Brain microvascular endothelial cell (primary cell): Measurements from ENCODE around the gene ELMOD2.
A peak's percentile ranks its signal among the peaks of the same experiment; 100 is the strongest.

Experiments used
- DNase-seq: peaks from one replicate; pipeline ENCODE4 v3.0.0-alpha.2; 2020
- H3K27ac ChIP-seq: fragments of 250-450 bp; sonication (Bioruptor Pico); 2 replicates; pipeline ENCODE4 v1.5.1; 2020; ENCODE audit warnings: mild to moderate bottlenecking, moderate library complexity
- H3K27me3 ChIP-seq: fragments of 250-450 bp; sonication (Bioruptor Pico); replicated peaks from 2 replicates; pipeline ENCODE4 v1.5.1; 2020; ENCODE audit warnings: mild to moderate bottlenecking
- H3K36me3 ChIP-seq: fragments of 250-450 bp; sonication (Bioruptor Pico); replicated peaks from 2 replicates; pipeline ENCODE4 v1.5.1; 2020; ENCODE audit warnings: mild to moderate bottlenecking
- H3K4me3 ChIP-seq: 2 replicates; pipeline ENCODE4 v1.5.1; 2011; ENCODE audit warnings: low read depth, mild to moderate bottlenecking, control low read depth, low read length, moderate library complexity
- in situ Hi-C: cut with HindIII; loops from 2 replicates; pipeline ENCODE4 v1.10.0; 2017; ENCODE audit warnings: low sequenced_read_pairs, low pct_ligation_motif_present
- TF ChIP-seq, protein P1 (sequence below): IDR thresholded peaks from 2 replicates; pipeline ENCODE4 v1.5.1; 2011; ENCODE audit warnings: low read depth, mild to moderate bottlenecking, moderate library complexity, low read length, control low read depth, inconsistent platforms; ENCODE audit errors: missing control alignments

Gene ELMOD2

DNA sequence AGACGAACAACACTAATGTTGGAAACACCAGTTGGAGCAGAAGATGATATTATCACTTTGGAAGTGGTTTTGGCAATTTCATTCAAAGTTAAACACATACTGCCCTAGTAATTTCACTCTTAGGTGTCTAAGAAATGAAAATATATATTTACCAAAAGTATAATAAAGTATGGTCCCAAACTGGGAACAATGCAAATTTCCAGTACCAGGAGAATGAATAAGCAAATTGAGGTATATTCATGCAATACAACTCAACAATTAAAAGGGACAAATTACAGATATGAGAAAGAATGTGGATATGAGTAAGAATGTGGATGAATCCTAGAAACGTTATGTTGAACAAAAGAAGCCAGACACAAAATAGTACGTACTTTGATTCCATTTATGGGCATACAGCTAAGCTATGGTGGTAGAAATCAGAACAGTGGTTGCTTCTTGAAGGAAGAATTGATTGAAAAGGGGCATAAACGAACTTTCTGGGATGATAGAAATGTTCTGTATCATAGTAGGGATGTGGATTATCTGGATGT is 10.0 kb downstream of the ELMOD2 start:
- H3K27ac ChIP-seq = peak overlapping the region; percentile 57
- no peak for DNase-seq

DNA sequence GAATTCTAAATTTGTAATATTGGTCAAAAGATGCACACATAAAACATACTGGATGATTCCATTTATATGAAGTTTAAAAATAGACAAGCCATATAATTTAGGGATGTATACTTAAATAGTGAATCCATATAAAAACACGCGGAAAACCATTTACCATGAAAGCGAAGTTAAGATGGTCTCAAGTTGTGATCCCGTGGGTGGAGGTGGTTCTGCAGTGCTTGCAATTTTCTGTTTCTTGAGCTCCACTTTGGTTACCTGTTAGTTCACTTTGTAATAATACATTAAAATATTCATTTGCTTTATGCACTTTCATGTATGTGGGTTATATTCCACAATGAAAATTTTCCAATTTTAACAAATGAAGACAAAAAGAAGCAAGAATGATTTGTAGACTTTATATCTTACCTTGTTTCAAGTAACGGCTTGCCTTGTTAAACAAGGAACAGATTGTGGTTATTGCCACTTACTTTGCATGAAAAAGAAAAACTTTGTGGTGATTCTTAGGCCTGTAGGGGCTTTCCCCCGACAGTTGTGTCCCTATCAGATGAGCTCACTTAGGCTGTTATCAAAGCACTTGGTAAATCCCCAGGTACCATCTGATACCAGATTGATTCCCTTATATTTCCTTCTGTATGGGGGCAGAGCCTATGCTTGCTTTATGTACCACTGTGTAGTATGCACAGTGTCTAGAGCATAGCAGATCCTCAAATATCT is 32.6 kb downstream of the ELMOD2 start:
- no peak overlapping the region for H3K4me3 ChIP-seq
- DNase-seq = no peak
- no peaks in the 10 kb centered on the region for H3K36me3 ChIP-seq
- TF ChIP-seq, protein P1, sequence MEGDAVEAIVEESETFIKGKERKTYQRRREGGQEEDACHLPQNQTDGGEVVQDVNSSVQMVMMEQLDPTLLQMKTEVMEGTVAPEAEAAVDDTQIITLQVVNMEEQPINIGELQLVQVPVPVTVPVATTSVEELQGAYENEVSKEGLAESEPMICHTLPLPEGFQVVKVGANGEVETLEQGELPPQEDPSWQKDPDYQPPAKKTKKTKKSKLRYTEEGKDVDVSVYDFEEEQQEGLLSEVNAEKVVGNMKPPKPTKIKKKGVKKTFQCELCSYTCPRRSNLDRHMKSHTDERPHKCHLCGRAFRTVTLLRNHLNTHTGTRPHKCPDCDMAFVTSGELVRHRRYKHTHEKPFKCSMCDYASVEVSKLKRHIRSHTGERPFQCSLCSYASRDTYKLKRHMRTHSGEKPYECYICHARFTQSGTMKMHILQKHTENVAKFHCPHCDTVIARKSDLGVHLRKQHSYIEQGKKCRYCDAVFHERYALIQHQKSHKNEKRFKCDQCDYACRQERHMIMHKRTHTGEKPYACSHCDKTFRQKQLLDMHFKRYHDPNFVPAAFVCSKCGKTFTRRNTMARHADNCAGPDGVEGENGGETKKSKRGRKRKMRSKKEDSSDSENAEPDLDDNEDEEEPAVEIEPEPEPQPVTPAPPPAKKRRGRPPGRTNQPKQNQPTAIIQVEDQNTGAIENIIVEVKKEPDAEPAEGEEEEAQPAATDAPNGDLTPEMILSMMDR = no peak
- H3K27me3 ChIP-seq = no peaks in the 10 kb centered on the region
- H3K27ac ChIP-seq = no peak overlapping the region
- in situ Hi-C loops = no loop called here

More for the DNA sequence above, 10.0 kb downstream of the ELMOD2 start:
- TF ChIP-seq, protein P1 = no peak
- H3K27me3 ChIP-seq = no peaks in the 10 kb centered on the region
- in situ Hi-C loops = no loop called here
- peaks cover 4% of the 10 kb centered on the region for H3K36me3 ChIP-seq
- H3K4me3 ChIP-seq = no peak overlapping the region

DNA sequence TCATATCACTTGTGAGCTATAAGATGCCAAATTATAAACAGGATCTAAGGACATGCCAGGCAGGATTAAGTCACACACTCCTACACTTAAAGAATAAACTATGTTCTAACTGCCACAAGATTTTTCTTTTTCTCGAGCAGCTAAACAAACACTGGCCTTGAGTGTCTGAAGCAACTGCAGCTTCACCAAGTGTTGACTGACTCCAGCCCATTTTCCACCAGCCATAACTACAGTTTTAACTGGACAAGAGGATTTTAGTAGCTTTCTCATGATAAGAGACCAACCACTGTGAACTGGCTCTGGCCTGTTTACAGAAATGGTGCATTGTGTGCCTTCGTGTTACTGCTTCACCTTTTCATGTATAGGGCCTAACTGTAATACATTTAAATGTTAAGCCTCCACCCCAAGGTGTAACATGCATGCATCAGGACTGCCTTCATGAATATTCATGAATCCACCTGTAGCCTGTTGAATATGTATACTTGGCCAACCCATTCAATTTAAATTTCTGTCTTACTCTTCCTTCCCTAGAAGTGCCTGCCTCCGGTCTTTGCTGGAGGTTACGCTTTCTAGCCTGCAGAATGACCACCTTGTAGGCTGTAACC is 34.0 kb downstream of the ELMOD2 start:
- no peaks in the 10 kb centered on the region for H3K36me3 ChIP-seq
- no peaks in the 10 kb centered on the region for H3K27me3 ChIP-seq
- no peak overlapping the region for H3K4me3 ChIP-seq
- in situ Hi-C loops = no loop called here
- no peak overlapping the region for H3K27ac ChIP-seq
- TF ChIP-seq, protein P1 = no peak
- no peak for DNase-seq

DNA sequence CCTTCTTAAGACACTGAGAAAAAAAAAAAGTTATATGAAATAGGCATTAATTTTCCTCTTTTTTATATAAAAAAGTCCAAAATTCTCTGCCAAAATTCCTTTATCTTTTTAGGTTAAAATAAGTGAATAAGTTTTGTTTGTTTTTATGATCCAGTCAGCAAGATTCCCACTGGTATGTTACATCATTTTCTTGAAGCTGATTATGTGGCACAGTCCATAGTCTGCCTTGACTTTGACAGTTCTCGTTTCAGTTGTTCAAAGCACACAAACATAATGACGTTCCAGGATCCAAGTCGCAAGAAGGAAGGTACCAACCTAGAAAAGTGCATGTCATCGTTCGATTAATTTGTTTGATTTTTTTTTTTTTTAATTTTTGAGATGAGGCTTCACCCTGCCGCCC is 35.7 kb downstream of the ELMOD2 start:
- no peak for DNase-seq
- no peak overlapping the region for H3K4me3 ChIP-seq

DNA sequence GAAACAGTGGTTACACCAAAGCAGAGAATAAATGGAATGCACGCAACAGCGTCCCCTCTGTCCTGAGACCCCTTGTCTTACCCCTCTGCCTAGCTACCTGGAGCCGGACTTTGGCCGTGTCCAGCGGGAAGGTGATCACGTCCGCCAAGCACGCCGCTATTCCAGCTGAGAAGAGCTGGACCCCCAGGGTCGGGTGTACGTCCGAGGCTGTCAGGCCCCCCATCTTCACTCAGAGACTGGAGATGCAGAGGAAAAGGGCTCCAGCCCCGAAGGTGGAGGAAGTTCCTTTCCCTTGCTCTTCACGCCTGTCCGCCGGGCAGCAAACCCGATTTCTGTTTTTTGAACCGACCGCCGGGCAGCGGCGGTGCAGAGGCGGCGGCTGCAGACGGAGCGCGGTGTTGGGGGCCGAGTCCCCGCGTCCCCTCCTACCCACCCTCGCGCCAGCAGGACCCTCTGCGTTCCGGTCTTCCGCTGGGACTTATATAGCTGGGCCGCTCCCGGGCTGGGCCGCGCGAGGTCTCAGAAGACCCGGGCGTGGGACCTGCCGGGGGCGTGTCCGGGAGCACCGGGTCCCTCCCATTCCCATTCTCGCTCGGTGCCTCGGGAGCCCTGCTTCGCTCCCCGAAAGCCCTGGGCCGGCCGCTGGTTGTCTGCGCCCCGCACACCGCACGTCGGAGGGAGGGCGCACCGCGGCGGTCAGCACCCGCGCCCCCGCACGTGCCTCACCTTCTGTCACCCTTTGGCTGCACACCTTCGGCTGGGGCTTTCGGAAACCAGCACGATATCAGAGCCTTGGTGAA is 44.7 kb downstream of the ELMOD2 start, which contains the start of gene UCP1:
UCP1 (minus strand) TSS at position 455 of the 800 bp plus-strand sequence; CDS start at position 223, 232 bp downstream.
- Histone ChIP-seq H3K4me3 (peak within 1 kb of the TSS; percentile 49), H3K36me3 (no peaks in the 10 kb centered on the region), H3K27me3 (peaks cover 50% of the 10 kb centered on the region), H3K27ac (no peak within 1 kb of the TSS)
- in situ Hi-C loops = no loop called here
- no peak for DNase-seq
- TF ChIP-seq, protein P1 = no peak

More for the DNA sequence above, 35.7 kb downstream of the ELMOD2 start:
- TF ChIP-seq, protein P1 = no peak
- Histone ChIP-seq H3K27ac (no peak overlapping the region), H3K27me3 (peaks cover 2% of the 10 kb centered on the region), H3K36me3 (no peaks in the 10 kb centered on the region)
- in situ Hi-C loops = no loop called here
